NT2/D1 (cell line): Measurements from ENCODE around the gene CORIN.

Experiments
- YY1 ChIP-seq: IDR thresholded peaks from 2 replicates; pipeline ENCODE4 v1.6.1; 2011; ENCODE audit not compliant: insufficient read length, insufficient read depth
- ZNF274 ChIP-seq: IDR thresholded peaks from 2 replicates; pipeline ENCODE4 v1.6.1; 2011; ENCODE audit warnings: mild to moderate bottlenecking, low read depth, low read length

DNA sequence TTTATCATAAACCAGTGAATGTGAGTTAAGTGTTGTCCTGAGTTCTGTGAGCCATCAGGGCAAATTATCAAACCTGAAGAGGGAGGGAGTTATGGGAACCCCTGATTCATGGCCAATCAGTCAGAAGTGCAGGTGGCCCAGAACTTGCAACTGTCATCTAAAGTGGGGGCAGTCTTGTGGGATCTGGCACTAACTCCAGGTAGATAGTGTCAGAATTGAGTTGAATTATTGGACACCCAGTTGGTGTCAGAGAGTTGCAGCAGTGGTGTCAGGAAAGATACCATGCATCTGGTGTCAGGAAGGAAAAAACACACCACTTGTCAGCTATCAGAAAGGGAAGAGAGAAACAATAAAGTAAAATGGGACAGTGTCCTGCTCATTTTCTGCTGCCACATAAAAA, 8.4 kb downstream of the CORIN start:
- TF ChIP-seq ZNF274 (no peak), YY1 (no peak)
